Stimulated activated CD8-positive, alpha-beta memory T cell treated with anti-CD3 and anti-CD28 coated beads, Interleukin-12 subunit alpha, Interleukin-12 subunit beta, amount 100 ng/mL, for 24 hours (primary cell): ENCODE measurements around the gene RALGDS.
"Not testable (repeated sequence)": the region's sequence is repeated elsewhere in the genome, so short reads cannot be mapped to it uniquely, and the experiment has no call there.

Experiments used
- DNase-seq: peaks from one replicate; pipeline ENCODE4 v3.0.0-alpha.2; 2020; ENCODE audit errors: extremely low read depth

RALGDS gene

DNA sequence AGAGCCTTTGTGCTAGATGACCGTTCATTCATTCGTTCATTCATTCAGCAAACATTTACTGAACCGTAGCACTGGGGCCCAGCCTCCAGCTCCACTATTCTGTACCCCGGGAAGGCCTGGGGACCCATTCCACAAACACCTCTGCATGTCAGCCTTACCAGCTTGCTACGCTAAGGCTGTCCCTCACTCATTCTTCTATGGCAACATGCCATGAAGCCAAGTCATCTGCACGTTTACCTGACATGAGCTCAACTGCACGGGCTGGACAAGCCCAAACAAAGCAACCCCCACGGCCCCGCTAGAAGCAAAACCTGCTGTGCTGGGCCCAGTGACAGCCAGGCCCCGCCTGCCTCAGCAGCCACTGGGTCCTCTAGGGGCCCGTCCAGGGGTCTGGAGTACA lies 53.2 kb downstream of the RALGDS start:
- no peak for DNase-seq

DNA sequence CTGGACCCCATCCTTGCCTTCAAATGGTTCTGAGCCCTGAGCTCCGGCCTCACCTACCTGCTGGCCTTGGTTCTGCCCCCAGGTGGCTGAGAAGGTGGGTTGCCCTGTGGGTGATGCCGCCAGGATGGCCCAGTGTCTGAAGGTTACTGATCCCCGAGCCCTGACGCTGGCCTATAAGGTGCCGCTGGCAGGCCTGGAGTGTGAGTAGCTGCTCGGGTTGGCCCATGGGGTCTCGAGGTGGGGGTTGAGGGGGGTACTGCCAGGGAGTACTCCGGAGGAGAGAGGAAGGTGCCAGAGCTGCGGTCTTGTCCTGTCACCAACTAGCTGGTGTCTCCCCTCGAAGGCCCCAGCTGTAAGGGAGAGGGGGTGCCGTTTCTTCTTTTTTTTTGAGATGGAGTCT lies 54.0 kb downstream of the RALGDS start:
- no peak for DNase-seq

DNA sequence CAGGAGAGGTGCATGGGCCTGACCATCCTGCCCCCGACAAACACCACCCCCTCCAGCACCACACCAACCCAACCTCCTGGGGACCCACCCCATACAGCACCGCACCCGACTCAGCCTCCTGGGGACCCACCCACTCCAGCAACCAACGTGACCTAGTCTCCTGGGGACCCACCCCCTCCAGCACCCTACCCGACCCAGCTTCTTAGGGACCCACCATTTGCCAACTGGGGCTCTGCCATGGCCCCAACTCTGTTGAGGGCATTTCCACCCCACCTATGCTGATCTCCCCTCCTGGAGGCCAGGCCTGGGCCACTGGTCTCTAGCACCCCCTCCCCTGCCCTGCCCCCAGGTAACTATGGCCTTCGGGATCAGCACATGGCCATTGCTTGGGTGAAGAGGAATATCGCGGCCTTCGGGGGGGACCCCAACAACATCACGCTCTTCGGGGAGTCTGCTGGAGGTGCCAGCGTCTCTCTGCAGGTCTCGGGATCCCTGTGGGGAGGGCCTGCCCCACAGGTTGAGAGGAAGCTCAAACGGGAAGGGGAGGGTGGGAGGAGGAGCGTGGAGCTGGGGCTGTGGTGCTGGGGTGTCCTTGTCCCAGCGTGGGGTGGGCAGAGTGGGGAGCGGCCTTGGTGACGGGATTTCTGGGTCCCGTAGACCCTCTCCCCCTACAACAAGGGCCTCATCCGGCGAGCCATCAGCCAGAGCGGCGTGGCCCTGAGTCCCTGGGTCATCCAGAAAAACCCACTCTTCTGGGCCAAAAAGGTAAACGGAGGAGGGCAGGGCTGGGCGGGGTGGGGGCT lies 54.7 kb downstream of the RALGDS start:
- DNase-seq, result no peak

DNA sequence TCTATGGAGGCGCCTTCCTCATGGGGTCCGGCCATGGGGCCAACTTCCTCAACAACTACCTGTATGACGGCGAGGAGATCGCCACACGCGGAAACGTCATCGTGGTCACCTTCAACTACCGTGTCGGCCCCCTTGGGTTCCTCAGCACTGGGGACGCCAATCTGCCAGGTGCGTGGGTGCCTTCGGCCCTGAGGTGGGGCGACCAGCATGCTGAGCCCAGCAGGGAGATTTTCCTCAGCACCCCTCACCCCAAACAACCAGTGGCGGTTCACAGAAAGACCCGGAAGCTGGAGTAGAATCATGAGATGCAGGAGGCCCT lies 56.0 kb downstream of the RALGDS start:
- DNase-seq, result no peak

DNA sequence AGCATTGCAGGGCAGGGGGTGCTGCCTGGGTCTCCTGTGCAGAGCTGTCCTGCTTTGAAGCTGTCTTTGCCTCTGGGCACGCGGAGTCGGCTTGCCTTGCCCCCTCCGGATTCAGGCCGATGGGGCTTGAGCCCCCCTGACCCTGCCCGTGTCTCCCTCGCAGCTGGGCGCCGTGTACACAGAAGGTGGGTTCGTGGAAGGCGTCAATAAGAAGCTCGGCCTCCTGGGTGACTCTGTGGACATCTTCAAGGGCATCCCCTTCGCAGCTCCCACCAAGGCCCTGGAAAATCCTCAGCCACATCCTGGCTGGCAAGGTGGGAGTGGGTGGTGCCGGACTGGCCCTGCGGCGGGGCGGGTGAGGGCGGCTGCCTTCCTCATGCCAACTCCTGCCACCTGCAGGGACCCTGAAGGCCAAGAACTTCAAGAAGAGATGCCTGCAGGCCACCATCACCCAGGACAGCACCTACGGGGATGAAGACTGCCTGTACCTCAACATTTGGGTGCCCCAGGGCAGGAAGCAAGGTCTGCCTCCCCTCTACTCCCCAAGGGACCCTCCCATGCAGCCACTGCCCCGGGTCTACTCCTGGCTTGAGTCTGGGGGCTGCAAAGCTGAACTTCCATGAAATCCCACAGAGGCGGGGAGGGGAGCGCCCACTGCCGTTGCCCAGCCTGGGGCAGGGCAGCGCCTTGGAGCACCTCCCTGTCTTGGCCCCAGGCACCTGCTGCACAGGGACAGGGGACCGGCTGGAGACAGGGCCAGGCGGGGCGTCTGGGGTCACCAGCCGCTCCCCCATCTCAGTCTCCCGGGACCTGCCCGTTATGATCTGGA lies 56.6 kb downstream of the RALGDS start:
- no peak for DNase-seq

DNA sequence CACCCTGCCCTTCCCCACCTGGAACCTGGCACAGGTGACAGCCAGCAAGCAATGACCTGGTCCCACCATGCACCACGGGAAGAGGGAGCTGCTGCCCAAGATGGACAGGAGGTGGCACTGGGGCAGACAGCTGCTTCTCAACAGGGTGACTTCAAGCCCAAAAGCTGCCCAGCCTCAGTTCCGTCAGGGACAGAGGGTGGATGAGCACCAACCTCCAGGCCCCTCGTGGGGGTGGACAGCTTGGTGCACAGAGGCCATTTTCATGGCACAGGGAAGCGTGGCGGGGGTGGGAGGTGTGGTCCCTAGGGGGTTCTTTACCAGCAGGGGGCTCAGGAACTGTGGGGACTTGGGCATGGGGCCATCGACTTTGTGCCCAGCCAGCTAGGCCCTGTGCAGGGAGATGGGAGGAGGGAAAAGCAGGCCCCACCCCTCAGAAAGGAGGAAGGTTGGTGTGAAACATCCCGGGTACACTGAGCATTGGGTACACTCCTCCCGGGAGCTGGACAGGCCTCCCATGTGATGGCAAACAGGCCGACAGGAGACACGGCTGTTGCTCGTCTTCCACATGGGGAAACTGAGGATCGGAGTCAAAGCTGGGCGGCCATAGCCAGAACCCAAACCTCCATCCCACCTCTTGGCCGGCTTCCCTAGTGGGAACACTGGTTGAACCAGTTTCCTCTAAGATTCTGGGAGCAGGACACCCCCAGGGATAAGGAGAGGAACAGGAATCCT lies 57.4 kb downstream of the RALGDS start:
- DNase-seq, result no peak

DNA sequence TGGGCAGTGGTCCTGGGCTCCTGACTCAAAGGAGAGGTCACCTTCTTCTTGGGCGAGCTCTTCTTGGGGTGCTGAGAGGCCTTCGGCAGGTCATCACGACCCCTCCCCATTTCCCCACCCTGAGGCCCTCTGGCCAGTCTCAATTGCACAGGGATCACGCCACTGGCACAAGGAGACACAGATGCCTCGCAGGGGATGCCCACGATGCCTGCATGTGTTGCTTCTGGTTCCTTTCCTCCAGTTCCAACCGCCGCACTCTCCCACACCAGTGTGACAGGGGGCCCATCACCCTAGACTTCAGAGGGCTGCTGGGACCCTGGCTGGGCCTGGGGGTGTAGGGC lies 57.9 kb downstream of the RALGDS start:
- DNase-seq, result no peak

DNA sequence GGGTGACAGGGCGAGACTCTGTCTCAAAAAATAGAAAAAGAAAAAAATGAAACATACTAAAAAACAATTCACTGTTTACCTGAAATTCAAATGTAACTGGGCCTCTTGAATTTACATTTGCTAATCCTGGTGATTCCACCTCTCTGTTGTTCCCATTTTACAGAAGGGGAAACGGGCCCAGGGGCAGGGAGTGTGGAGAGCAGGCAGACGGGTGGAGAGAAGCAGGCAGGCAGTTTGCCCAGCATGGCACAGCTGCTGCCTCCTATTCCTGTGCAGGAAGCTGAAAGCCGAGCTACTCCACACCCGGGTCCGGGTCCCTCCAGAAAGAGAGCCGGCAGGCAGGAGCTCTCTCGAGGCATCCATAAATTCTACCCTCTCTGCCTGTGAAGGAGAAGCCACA lies 58.5 kb downstream of the RALGDS start:
- DNase-seq, result not testable (repeated sequence)

DNA sequence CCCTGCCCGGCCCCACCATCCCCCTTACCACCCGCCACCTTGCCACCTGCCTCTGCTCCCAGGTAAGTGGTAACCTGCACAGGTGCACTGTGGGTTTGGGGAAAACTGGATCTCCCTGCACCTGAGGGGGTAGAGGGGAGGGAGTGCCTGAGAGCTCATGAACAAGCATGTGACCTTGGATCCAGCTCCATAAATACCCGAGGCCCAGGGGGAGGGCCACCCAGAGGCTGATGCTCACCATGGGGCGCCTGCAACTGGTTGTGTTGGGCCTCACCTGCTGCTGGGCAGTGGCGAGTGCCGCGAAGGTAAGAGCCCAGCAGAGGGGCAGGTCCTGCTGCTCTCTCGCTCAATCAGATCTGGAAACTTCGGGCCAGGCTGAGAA lies 59.3 kb downstream of the RALGDS start, which contains the start of gene CEL:
CEL (plus strand) TSS at position 218 of the 382 bp plus-strand sequence; CDS start at position 240, 22 bp downstream.
- DNase-seq, result not testable (repeated sequence)

DNA sequence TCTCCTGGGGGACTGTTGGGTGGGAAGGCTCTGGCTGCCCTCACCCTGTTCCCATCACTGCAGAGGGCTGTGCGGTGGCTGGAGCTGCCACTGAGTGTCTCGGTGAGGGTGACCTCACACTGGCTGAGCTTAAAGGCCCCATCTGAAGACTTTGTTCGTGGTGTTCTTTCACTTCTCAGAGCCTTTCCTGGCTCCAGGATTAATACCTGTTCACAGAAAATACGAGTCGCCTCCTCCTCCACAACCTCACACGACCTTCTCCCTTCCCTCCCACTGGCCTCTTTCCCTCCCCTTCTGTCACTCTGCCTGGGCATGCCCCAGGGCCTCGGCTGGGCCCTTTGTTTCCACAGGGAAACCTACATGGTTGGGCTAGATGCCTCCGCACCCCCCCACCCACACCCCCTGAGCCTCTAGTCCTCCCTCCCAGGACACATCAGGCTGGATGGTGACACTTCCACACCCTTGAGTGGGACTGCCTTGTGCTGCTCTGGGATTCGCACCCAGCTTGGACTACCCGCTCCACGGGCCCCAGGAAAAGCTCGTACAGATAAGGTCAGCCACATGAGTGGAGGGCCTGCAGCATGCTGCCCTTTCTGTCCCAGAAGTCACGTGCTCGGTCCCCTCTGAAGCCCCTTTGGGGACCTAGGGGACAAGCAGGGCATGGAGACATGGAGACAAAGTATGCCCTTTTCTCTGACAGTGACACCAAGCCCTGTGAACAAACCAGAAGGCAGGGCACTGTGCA lies 59.8 kb downstream of the RALGDS start:
- not testable (repeated sequence) for DNase-seq

DNA sequence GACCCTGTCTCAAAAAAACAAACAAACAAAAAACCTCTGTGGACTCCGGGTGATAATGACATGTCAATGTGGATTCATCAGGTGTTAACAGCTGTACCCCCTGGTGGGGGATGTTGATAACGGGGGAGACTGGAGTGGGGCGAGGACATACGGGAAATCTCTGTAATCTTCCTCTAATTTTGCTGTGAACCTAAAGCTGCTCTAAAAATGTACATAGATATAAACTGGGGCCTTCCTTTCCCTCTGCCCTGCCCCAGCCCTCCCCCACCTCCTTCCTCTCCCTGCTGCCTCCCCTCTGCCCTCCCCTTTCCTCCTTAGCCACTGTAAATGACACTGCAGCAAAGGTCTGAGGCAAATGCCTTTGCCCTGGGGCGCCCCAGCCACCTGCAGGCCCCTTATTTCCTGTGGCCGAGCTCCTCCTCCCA lies 60.6 kb downstream of the RALGDS start:
- DNase-seq, result no peak

DNA sequence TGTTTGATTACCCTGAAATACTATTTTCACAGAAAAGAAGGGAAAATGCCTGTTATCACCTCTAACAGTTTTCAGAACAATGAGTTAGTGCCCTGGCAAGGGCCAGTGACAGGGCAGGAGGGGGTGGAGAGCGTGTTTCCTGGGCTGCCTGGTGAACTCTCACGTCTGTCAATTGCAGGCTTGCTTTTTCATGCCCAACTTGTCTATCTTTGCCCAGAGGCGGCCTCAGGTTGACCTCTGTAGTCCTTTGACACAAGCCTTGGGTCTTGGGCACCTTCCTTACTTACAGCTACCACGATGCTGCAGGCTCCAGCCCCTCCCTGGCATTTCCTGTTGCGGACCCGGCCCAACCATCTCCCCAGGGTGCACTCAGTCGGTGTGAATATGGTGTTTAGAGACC lies 61.4 kb downstream of the RALGDS start:
- no peak for DNase-seq

DNA sequence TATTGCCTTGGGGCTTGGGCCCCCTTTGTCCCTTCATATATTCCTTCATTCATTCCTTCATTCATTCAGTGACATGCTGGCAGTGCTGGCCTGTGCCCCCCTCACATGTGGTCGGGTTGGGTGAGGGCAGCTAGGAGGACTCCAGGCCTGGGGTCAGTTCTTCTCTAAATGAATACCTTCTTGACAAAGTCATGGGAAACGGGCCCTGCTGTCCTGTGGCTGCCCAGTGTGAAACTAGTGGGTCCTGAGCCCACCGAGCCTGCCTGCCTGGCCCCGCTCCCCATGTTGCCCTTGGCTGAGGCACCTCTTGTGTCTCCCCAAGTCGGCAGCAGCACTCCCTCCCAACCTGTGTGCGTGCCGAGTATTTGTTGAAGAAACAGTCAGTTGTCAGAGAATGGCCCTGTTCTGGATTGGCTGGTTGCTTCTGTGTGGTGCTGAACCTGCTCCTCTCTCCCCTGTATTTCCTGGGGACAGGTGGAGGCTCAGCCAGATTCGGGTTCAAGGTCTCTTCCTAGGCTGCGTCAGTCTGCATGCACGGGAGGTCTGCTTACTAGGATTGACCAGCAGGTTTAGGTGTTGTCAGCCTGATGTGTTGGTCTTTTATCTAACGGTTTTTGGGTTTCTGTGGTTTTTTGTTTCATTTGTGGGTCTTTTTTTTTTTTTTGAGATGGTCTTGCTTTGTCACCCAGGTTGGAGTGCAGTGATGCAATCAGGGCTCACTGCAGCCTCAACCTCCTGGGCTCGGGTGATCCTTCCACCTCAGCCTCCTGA lies 62.3 kb downstream of the RALGDS start:
- DNase-seq, result no peak

DNA sequence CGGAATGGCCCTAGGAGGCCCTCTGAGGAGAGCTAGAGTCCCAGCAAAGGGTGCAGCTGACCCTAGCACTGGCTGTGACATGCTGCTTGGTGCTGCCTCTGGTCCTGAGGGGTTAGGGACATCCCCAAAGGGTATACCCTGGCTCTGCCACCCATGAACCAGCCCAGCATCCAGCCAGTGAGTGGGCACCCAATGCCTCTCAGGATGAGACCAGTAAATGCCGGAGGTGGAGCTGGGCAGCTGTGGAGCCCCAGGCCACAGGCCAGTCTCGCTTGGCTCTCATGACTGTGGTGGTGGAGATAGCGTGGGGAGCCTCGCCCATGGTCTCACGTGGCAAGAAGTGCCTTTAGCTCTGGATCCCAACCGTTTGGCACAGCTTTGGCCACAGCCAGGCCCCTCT lies 63.0 kb downstream of the RALGDS start:
- DNase-seq, result no peak

DNA sequence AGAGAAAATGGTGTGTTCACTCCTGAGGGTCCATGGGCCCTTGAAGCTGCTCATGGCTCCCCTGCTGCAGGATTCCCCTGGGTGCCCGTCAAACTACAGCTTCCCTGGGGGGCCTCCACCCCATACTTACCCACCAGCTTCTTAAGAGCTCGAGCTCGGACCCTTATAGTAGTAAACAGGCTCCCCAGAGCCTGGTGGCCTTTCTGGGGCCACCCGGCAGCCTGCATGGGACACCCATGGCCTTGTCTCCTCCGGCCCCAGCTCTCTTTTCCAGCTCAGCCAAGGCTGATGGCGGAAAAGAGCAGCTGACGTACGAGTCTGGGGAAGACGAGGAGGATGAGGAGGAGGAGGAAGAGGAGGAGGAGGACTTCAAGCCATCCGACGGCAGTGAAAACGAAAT lies 63.5 kb downstream of the RALGDS start:
- no peak for DNase-seq

DNA sequence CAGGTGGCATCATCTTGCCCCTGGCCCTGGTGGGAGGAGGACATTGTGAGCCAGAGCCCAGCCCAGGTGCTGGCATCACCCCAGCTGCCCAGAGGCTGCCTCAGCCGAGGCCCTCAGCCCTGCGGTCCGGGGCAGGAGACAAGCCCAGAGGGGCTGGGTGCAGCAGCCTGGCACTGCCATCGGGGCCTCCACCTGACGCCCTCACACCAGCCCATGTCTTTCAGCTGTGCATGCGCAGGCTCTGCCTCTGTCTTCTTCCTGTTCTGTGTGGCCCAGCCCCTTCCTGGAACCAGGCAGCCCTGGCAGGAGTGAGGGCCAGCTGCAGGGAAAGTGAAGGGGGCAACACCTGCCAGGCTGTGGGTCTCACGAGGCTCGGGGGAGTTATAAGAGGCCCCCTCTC lies 64.0 kb downstream of the RALGDS start:
- no peak for DNase-seq

DNA sequence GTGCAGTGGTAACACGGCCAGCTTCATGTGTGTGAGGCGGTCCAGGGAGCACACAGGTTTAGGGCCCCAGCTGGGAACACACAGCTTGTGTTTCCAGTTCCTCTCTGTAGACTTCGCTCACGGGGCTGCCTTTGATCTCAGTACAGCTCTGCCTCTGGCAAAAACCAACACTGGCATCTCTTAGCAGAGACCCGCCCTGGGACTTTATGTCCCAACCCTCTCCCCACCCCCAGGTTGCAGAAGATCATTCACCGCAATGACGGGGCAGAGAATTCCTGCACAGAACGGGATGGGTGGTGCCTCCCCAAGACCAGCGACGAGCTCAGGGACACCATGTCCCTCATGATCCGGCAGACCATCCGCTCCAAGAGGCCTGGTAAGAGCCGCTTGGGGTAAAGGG lies 64.5 kb downstream of the RALGDS start:
- DNase-seq, result no peak

DNA sequence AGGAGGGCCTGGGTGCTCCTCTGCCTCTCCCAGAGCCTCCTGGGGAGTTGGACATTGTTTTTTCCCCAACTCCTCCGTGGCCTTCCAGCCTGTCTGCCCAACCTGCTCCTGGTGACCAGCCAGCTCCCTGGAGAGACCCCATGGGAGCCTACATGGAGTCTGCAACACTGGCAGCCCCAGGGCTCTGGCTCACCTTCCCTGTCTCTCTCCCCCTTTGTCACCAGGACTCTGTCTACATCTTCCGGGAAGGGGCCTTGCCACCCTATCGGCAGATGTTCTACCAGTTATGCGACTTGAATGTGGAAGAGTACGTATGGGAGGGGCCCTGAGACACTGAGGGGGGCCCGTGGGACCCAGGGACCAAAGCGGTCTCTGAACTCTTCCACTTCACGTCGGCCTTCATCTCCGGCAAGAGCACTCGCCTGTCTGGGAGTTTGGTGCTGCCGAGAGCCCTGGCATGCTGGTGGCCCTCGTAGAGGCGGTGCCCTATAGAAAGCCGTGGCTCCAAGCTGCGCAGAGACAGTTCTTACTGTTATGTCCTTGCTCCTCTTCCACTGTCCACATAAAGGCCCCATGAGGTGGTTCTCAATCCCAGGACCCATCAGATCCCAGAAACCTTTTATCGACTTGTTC lies 65.1 kb downstream of the RALGDS start:
- no peak for DNase-seq

DNA sequence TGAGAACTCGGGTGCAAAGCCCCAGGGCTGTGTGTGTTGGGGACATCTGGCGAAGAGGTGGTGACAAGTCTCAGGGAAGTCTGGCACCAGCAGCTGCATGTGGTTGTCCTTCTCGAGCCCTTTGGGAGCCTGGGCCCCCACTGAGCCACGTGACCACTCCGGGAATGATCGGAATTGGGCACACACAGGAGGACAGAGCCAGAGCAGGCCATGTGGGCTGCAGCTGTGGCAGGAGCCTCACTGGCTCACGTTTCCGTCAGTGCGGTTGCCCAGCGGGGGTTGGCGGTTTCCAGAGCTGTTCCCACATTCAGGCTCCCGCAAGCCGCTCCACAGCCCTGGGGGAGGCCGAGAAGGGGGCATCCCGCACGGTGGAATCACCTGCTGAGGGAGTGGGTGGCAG lies 66.1 kb downstream of the RALGDS start:
- no peak for DNase-seq

DNA sequence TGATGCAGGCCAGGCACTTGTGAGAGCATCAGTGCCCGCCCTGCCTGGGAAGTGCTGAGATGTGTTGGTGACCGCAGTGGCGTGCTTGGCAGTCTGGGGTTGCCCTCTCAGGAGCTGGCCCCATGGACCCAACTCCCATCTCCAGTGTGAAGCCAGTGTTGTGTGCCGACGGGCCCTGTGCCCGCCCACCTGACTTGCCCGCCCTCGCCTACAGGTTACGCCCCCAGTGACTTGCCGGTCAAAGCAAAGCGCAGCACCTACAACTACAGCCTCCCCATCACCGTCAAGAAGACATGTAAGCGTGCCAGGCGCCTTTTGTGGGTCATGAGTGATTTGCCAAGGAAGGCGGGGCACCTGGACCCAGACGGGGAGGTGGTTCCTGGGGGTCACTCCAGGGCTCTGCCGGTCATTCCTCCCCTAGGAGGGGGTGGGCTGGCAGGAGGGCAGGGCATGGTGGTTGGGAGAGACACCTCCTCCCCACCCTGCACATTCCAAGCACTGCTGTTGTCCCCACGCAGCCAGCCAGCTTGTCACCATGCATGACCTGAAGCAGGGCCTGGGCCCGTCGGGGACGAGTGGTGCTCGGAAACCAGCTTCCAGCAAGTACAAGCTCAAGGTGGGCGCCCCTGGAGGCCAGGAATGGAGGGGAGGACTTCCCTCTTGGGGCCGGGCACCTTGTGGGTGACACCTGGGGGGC lies 66.7 kb downstream of the RALGDS start:
- DNase-seq, result no peak
